H4 (cell line): ENCODE data around the gene C10orf105. TPM values are rescaled to one million over a fixed set of nuclear protein-coding genes. Genes with fewer than 3 reads are reported as not detected.

Source experiments
- DNase-seq: peaks from one replicate; pipeline ENCODE4 v3.0.0-alpha.2; 2015; ENCODE audit warnings: low spot score
- total RNA-seq: library from RNA; depleted of rRNA; stranded (reverse); fragments of >200 nt; shearing (Covaris generic); gene quantifications from 2 replicates; pipeline ENCODE4 v1.2.3, GENCODE V29; 2014

The C10orf105 gene
- total RNA-seq, 1 experiment from 2014 or later, result not detected

GRCh38 chr10:71698737-71699136, 20.8 kb downstream of the C10orf105 start:
- no peak for DNase-seq

- DNase-seq, result no peak
Observed at GRCh38 chr10:71697938-71698709, 21.5 kb downstream of the C10orf105 start.

GRCh38 chr10:71696628-71697326, 22.8 kb downstream of the C10orf105 start:
- DNase-seq, result peak; percentile 26

GRCh38 chr10:71695502-71696476, 23.8 kb downstream of the C10orf105 start:
- no peak for DNase-seq

- no peak for DNase-seq
Observed at GRCh38 chr10:71694567-71694968, 25.0 kb downstream of the C10orf105 start.

- DNase-seq, result no peak
Observed at GRCh38 chr10:71694039-71694501, 25.5 kb downstream of the C10orf105 start.

GRCh38 chr10:71693377-71693776, 26.2 kb downstream of the C10orf105 start:
- no peak for DNase-seq

- DNase-seq, result no peak
Observed at GRCh38 chr10:71692598-71693306, 26.8 kb downstream of the C10orf105 start.

GRCh38 chr10:71691405-71691804, 28.2 kb downstream of the C10orf105 start:
- no peak for DNase-seq

- no peak for DNase-seq
Observed at GRCh38 chr10:71690094-71690720, 29.4 kb downstream of the C10orf105 start.

- DNase-seq, result no peak
Observed at GRCh38 chr10:71688256-71688655, 31.3 kb downstream of the C10orf105 start.

GRCh38 chr10:71687480-71687879, 32.1 kb downstream of the C10orf105 start:
- no peak for DNase-seq

- no peak for DNase-seq
Observed at GRCh38 chr10:71687077-71687476, 32.5 kb downstream of the C10orf105 start.

GRCh38 chr10:71685554-71686232, 33.9 kb downstream of the C10orf105 start:
- no peak for DNase-seq

GRCh38 chr10:71684356-71685173, 35.0 kb downstream of the C10orf105 start:
- peak; percentile 39 for DNase-seq

- DNase-seq, result no peak
Observed at GRCh38 chr10:71683301-71683700, 36.3 kb downstream of the C10orf105 start.

GRCh38 chr10:71681977-71682376, 37.6 kb downstream of the C10orf105 start:
- no peak for DNase-seq

- DNase-seq, result no peak
Observed at GRCh38 chr10:71679425-71679824, 40.2 kb downstream of the C10orf105 start.
